ENCODE measurements around the gene EPHB3. TPM values are rescaled to one million over a fixed set of nuclear protein-coding genes. Genes with fewer than 3 reads are reported as not detected.

EPHB3 gene
- total and polyA plus RNA-seq, 2 of the 4 experiments (the other 2 are of a cell fraction), result 0.72 to 2.9 TPM

GRCh38 chr3:184556582-184557347, 4.8 kb upstream of the EPHB3 start:
- H3K9me1 ChIP-seq (ENCODE audit: insufficient read depth, low read length), result no peaks in the 10 kb centered on the region
- H3K18ac ChIP-seq (ENCODE audit: low read depth, low read length), result no peak overlapping the region
- no peaks in the 10 kb centered on the region for H3K79me1 ChIP-seq (ENCODE audit: low read depth in 1 of 2, low read length in 2 of 2)
- no peak overlapping the region for H3K4me2 ChIP-seq (ENCODE audit: low read depth, low read length)
- ATAC-seq (ENCODE audit: low read depth) (no peak), DNase-seq (no peak)
- no CpG with 5 or more reads among the region's 15 CpGs for WGBS, 2 experiments (ENCODE audit: extremely low coverage in 2 of 2, insufficient read length in 1 of 2)
- in situ Hi-C loops (cut with MboI; ENCODE audit: low sequenced_read_pairs), result no loop called here
- no peaks in the 10 kb centered on the region for H3K4me1 ChIP-seq (ENCODE audit: control insufficient read depth, insufficient read depth, low read length)
- dilution Hi-C loops (cut with HindIII; ENCODE audit: low sequenced_read_pairs, unreplicated experiment), result no loop called here
- no peak overlapping the region for H2BK120ac ChIP-seq (ENCODE audit: low read depth, low read length)
- TF ChIP-seq CEBPB (IDR thresholded peaks at IDR 0.05; ENCODE audit: low read depth, low read length), result no peak
- no peak for TF ChIP-seq RFX5 (IDR thresholded peaks at IDR 0.05; ENCODE audit: low read depth, low read length)
- no peak for TF ChIP-seq SMC3 (IDR thresholded peaks at IDR 0.05; ENCODE audit: low read depth, low read length)
- no peak for TF ChIP-seq RAD21 (IDR thresholded peaks at IDR 0.05; ENCODE audit: low read length)
- no peak for TF ChIP-seq BHLHE40 (IDR thresholded peaks at IDR 0.05; ENCODE audit: low read depth, low read length)
- TF ChIP-seq MAZ (IDR thresholded peaks at IDR 0.05; ENCODE audit: borderline replicate concordance, low read depth, low read length), result no peak
- no peak for TF ChIP-seq FOS (IDR thresholded peaks at IDR 0.05; ENCODE audit: low read depth, low read length)
- no peak for TF ChIP-seq CHD1 (IDR thresholded peaks at IDR 0.05; ENCODE audit: low read depth, low read length)
- TF ChIP-seq POLR2A (IDR thresholded peaks at IDR 0.05; ENCODE audit: low read depth, low read length), result no peak
- TF ChIP-seq MXI1 (IDR thresholded peaks at IDR 0.05; ENCODE audit: borderline replicate concordance, low read depth, low read length), result no peak
- TF ChIP-seq, protein P1, sequence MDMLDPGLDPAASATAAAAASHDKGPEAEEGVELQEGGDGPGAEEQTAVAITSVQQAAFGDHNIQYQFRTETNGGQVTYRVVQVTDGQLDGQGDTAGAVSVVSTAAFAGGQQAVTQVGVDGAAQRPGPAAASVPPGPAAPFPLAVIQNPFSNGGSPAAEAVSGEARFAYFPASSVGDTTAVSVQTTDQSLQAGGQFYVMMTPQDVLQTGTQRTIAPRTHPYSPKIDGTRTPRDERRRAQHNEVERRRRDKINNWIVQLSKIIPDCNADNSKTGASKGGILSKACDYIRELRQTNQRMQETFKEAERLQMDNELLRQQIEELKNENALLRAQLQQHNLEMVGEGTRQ (IDR thresholded peaks at IDR 0.05; ENCODE audit: low read depth, low read length), result no peak
- no peak for TF ChIP-seq RCOR1 (IDR thresholded peaks at IDR 0.05; ENCODE audit: insufficient replicate concordance, low read length)
- no peak for TF ChIP-seq NFE2L2 (IDR thresholded peaks at IDR 0.05; ENCODE audit: low read depth, low read length)
- no peak overlapping the region for H3K4me3 ChIP-seq (ENCODE audit: insufficient read depth, low read depth, low read length)
- BruUV-seq (replicated peaks), result no TSS peak
- H3K56ac ChIP-seq (ENCODE audit: extremely low read depth, insufficient read depth, low read length), result no peak overlapping the region
- no peak overlapping the region for H2AK5ac ChIP-seq (ENCODE audit: low read depth, low read length)
- no peak overlapping the region for H2AFZ ChIP-seq (replicated peaks; ENCODE audit: low read length, poor library complexity)
- H3K23ac ChIP-seq (ENCODE audit: low read depth, low read length), result no peak overlapping the region
- H3K36me3 ChIP-seq (ENCODE audit: control insufficient read depth, insufficient read depth, low read length), result no peaks in the 10 kb centered on the region
- no peaks in the 10 kb centered on the region for H4K20me1 ChIP-seq (ENCODE audit: insufficient read depth, low read length)
- H4K8ac ChIP-seq (ENCODE audit: low read depth in 2 of 2, low read length in 2 of 2), result no peak overlapping the region
- H2BK5ac ChIP-seq (ENCODE audit: low read depth, low read length, poor library complexity, severe bottlenecking), result no peak overlapping the region
- no peak overlapping the region for H4K91ac ChIP-seq (ENCODE audit: insufficient read depth, low read depth, low read length)
- no peak overlapping the region for H3K9ac ChIP-seq (ENCODE audit: low read depth, low read length)
- H3K4ac ChIP-seq (ENCODE audit: low read depth, low read length), result no peak overlapping the region
- no peak overlapping the region for H3K27ac ChIP-seq (ENCODE audit: insufficient read depth, low read length)
- CTCF ChIA-PET, result interaction anchor here (1.0 to 1.6 kb wide), 3 partner anchors 15 to 222 kb away, joined by 4 to 5 read pairs (median 5); no protein-coding TSS in a partner anchor
- H2AK9ac ChIP-seq (replicated peaks; ENCODE audit: low read depth, low read length, poor library complexity), result no peak overlapping the region
- POLR2A ChIA-PET (ENCODE audit: unreplicated experiment), result no interaction called here
- H3K14ac ChIP-seq (replicated peaks; ENCODE audit: low read depth, low read length), result no peak overlapping the region
- H2BK15ac ChIP-seq (ENCODE audit: low read depth, low read length), result no peak overlapping the region
- no peak overlapping the region for H2BK20ac ChIP-seq (ENCODE audit: low read depth, low read length)
- intact Hi-C loops (cut with micrococcal nuclease), result no loop called here
- H3K27me3 ChIP-seq (ENCODE audit: control insufficient read depth, insufficient read depth, low read length), result peaks cover 60% of the 10 kb centered on the region
- H4K5ac ChIP-seq (ENCODE audit: low read depth, low read length), result no peak overlapping the region
- H3K9me3 ChIP-seq (ENCODE audit: control insufficient read depth, insufficient read depth, low read length), result no peaks in the 10 kb centered on the region
